ENCODE data around the gene COL5A1.
"Not testable (repeated sequence)": the region's sequence is repeated elsewhere in the genome, so short reads cannot be mapped to it uniquely, and the experiment has no call there.

Gene COL5A1

GRCh38 chr9:134708672-134709038 is 67.1 kb downstream of the COL5A1 start:
- TF ChIP-seq CTCF (conservative IDR thresholded peaks at IDR 0.05): no peak
- TF ChIP-seq ZFX (IDR thresholded peaks at IDR 0.05): no peak
- no peak overlapping the region for H3K27ac ChIP-seq

DNA sequence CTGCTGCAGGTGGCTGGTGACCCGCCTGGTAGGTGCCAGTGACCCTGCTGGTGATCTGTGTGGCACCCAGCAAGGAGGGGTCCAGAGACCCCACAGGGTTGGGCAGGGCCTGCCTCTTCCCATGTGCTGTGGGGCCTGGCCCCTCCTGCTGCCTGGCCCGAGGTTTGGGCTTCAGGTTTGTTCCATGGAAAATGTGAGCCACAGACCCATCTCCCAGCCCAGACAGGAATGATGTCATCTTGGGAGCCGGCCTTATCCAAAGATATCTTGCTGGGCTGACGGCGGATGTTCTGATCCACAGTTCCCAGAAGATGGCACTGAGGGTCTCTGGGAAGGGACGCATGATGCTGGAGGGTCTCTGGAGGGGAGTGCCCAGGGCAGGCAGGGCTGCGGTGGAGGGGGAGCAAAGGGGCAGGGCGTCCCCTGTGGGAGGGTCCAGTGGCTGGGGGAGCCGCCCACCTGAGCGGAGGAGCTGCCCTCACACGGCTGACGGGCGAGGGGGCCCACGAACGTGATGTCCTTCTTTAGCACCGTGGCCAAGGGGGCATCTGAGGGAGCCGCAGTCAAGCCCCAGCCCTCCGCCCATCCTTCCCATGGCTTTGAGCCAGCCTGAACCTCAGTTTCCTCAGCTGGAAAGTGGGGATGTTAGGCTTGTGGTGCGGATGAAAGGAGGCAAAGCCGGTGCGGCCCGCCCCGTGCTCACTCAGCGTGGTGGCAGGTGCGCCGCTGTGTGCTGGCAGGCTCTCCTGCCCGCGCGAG is 68.1 kb downstream of the COL5A1 start:
- TF ChIP-seq ZFX (IDR thresholded peaks at IDR 0.05) (no peak), CTCF (conservative IDR thresholded peaks at IDR 0.05) (no peak)
- no peak overlapping the region for H3K27ac ChIP-seq

GRCh38 chr9:134710271-134710540 is 68.6 kb downstream of the COL5A1 start:
- TF ChIP-seq CTCF (conservative IDR thresholded peaks at IDR 0.05) (no peak), ZFX (IDR thresholded peaks at IDR 0.05) (no peak)
- H3K27ac ChIP-seq: no peak overlapping the region

DNA sequence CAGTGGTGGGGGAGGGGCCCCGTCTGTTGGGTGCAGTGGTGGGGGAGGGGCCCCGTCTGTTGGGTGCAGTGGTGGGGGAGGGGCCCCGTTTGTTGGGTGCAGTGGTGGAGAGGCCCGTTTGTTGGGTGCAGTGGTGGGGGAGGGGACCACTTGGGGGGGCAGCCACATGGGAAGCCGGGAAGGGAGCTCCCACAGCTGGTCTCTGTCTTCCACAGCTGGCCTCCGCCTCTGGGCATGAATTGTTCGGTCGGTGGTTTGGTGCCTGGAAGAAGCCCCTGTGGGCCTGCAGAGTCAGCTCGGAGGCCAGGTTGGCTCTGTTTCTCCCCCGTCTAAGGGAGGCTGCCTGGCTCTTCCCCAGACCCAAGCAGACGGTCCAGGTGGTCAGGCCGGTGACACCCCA is 69.3 kb downstream of the COL5A1 start:
- H3K27ac ChIP-seq: no peak overlapping the region
- TF ChIP-seq ZFX (IDR thresholded peaks at IDR 0.05) (no peak), CTCF (conservative IDR thresholded peaks at IDR 0.05) (no peak)

DNA sequence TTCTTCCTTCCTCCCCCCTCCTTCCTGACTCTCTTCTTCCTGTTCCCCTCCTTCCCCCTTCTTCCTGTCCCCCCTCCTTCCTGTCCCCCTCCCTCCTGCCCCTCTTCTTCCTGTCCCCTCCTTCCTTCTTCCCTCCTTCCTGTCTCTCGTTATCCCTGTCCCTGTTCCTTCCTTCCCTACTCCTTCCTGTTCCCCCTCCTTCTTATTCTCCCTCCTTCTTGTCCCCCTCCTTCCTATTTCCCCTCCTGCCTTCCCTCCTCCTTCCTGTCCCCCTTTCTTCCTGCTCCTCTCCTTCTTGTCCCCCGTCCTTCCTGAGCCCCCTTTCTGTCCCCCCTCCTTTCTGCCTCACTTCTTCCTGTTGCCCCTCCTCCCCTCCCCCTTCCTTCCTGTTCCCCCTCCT is 70.6 kb downstream of the COL5A1 start:
- H3K27ac ChIP-seq: no peak overlapping the region
- TF ChIP-seq ZFX (IDR thresholded peaks at IDR 0.05) (no peak), CTCF (conservative IDR thresholded peaks at IDR 0.05) (no peak)

- no peak overlapping the region for H3K27ac ChIP-seq
- TF ChIP-seq CTCF (conservative IDR thresholded peaks at IDR 0.05): no peak
- TF ChIP-seq ZFX (IDR thresholded peaks at IDR 0.05): no peak
These were observed 71.3 kb downstream of the COL5A1 start for GRCh38 chr9:134712926-134713325.

GRCh38 chr9:134715536-134715935 is 73.9 kb downstream of the COL5A1 start:
- H3K27ac ChIP-seq: not testable (repeated sequence)

GRCh38 chr9:134716067-134716466 is 74.5 kb downstream of the COL5A1 start:
- TF ChIP-seq ZFX (IDR thresholded peaks at IDR 0.05): no peak
- no peak for TF ChIP-seq CTCF (conservative IDR thresholded peaks at IDR 0.05)
- no peak overlapping the region for H3K27ac ChIP-seq

Measured in C4-2B (cell line).